ENCODE measurements around the gene EDRF1.
"Not testable (repeated sequence)": the region's sequence is repeated elsewhere in the genome, so short reads cannot be mapped to it uniquely, and the experiment has no call there.

Gene EDRF1

GRCh38 chr10:125692601-125693523 lies 26.6 kb upstream of the EDRF1 start:
- TF ChIP-seq POLR2A (IDR thresholded peaks at IDR 0.05; ENCODE audit: low read depth, low read length), result no peak
- FAIRE-seq, result no peak
- no peak for DNase-seq (ENCODE audit: insufficient read length, low spot score)

- no peak for TF ChIP-seq POLR2A (IDR thresholded peaks at IDR 0.05; ENCODE audit: low read depth, low read length)
- DNase-seq (ENCODE audit: insufficient read length, low spot score) (no peak), FAIRE-seq (no peak)
Measured at GRCh38 chr10:125693524-125693847, 26.0 kb upstream of the EDRF1 start.

- no peak for TF ChIP-seq POLR2A (IDR thresholded peaks at IDR 0.05; ENCODE audit: low read depth, low read length)
- FAIRE-seq (no peak), DNase-seq (ENCODE audit: insufficient read length, low spot score) (peak; percentile 4)
Measured at GRCh38 chr10:125694883-125695282, 24.6 kb upstream of the EDRF1 start.

- not testable (repeated sequence) for DNase-seq (ENCODE audit: insufficient read length, low spot score); FAIRE-seq
Measured at GRCh38 chr10:125696884-125697283, 22.6 kb upstream of the EDRF1 start.

GRCh38 chr10:125698481-125698998 lies 21.0 kb upstream of the EDRF1 start:
- DNase-seq (ENCODE audit: insufficient read length, low spot score) (no peak), FAIRE-seq (no peak)
- TF ChIP-seq POLR2A (IDR thresholded peaks at IDR 0.05; ENCODE audit: low read depth, low read length), result no peak

- no peak for DNase-seq (ENCODE audit: insufficient read length, low spot score)
- no peak for TF ChIP-seq POLR2A (IDR thresholded peaks at IDR 0.05; ENCODE audit: low read depth, low read length)
- no peak for FAIRE-seq
Measured at GRCh38 chr10:125699562-125700143, 19.9 kb upstream of the EDRF1 start.

GRCh38 chr10:125700355-125700911 lies 19.1 kb upstream of the EDRF1 start:
- FAIRE-seq, result no peak
- DNase-seq (ENCODE audit: insufficient read length, low spot score), result no peak

GRCh38 chr10:125707541-125708468 lies 11.7 kb upstream of the EDRF1 start:
- DNase-seq (ENCODE audit: insufficient read length, low spot score) (peak; percentile 17), FAIRE-seq (peak; percentile 74)
- TF ChIP-seq POLR2A (IDR thresholded peaks at IDR 0.05; ENCODE audit: low read depth, low read length), result no peak

More at GRCh38 chr10:125700355-125700911, 19.1 kb upstream of the EDRF1 start:
- no peak for TF ChIP-seq POLR2A (IDR thresholded peaks at IDR 0.05; ENCODE audit: low read depth, low read length)

GRCh38 chr10:125708971-125709503 lies 10.5 kb upstream of the EDRF1 start:
- no peak for DNase-seq (ENCODE audit: insufficient read length, low spot score)
- no peak for TF ChIP-seq POLR2A (IDR thresholded peaks at IDR 0.05; ENCODE audit: low read depth, low read length)
- no peak for FAIRE-seq

- DNase-seq (ENCODE audit: insufficient read length, low spot score) (no peak), FAIRE-seq (no peak)
- TF ChIP-seq POLR2A (IDR thresholded peaks at IDR 0.05; ENCODE audit: low read depth, low read length), result no peak
Measured at GRCh38 chr10:125709553-125710474, 9.7 kb upstream of the EDRF1 start.

GRCh38 chr10:125711110-125711750 lies 8.3 kb upstream of the EDRF1 start:
- TF ChIP-seq POLR2A (IDR thresholded peaks at IDR 0.05; ENCODE audit: low read depth, low read length), result no peak
- FAIRE-seq (no peak), DNase-seq (ENCODE audit: insufficient read length, low spot score) (no peak)

- FAIRE-seq; DNase-seq (ENCODE audit: insufficient read length, low spot score): not testable (repeated sequence)
Measured at GRCh38 chr10:125714728-125715127, 4.8 kb upstream of the EDRF1 start.
